GM21529 (cell line): ENCODE data around the gene SLAIN1.
"Not testable (repeated sequence)": the region's sequence is repeated elsewhere in the genome, so short reads cannot be mapped to it uniquely, and the experiment has no call there.

ENCODE experiments used
- ATAC-seq: cut with Tn5 transposase; IDR thresholded peaks from one replicate; pipeline ENCODE4 v1.9.1; 2021; ENCODE audit not compliant: unreplicated experiment

The SLAIN1 gene

GRCh38 chr13:77697217-77698103 lies at the start of gene SLAIN1:
Gene SLAIN1, plus strand, starts transcription at chr13:77697687. Its CDS starts 227 bp downstream, at chr13:77697914.
- ATAC-seq, result peak; percentile 70

DNA sequence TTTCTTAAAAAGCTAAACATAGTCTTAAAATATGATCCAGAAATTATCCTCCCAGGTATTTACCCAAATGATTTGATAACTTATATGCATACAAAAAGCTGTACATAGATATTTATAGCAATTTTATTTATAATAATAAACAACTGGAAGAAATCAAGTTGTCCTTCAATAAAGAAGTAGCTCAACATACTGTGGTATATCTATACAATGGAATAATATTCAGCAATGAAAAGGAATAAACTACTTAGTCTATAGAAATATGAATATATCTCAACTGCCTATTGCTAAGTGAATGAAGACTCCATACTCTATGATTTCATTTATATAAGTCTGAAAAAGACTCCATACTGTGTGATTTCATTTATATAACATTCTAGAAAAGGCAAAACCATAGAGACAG lies 47.1 kb upstream of the SLAIN1 start:
- ATAC-seq, result no peak

GRCh38 chr13:77653301-77653700 lies 44.2 kb upstream of the SLAIN1 start:
- ATAC-seq, result no peak

GRCh38 chr13:77660016-77660415 lies 37.5 kb upstream of the SLAIN1 start:
- ATAC-seq, result not testable (repeated sequence)

- no peak for ATAC-seq
Observed at GRCh38 chr13:77660841-77661250, 36.6 kb upstream of the SLAIN1 start.

DNA sequence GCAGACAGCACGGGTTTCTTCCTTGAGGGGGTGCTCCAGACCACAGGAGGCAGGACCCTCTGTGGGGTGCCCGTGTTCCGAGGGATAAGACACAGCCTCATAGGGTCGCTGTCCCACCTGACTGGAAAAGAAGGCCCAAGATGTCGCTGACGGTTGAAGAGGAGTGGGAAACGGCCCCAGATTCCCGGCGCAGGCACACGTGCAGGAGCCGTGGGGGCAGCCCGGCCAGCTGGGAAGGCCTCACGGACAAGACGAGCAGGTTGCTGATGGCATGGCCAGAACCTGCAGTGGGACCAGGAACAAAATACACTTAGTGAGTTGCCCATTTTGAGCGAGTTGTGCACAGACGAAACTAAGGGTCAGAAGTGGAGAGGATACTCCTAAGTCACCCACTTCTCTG lies 35.2 kb upstream of the SLAIN1 start:
- ATAC-seq, result not testable (repeated sequence)

GRCh38 chr13:77662831-77663230 lies 34.7 kb upstream of the SLAIN1 start:
- ATAC-seq, result not testable (repeated sequence)

DNA sequence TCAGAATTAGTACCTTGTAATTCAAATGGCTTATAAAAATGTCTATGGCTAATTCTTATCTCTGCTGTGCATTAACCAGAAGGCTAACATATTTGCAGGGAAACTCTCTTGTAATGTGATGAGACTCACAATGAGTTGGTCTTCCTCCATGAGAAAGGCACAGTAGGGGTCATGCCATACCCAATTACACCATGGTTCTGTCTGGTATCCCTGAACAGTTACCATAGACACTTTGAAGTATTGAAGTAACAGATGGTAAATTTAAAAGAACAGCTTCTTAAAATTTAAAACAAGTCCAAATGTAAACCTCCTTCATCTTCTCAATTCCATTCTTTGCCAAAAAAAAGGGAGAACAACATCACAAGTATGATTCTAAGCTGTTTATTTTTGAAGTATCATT lies 22.6 kb upstream of the SLAIN1 start:
- ATAC-seq, result no peak

GRCh38 chr13:77678691-77679235 lies 18.7 kb upstream of the SLAIN1 start:
- no peak for ATAC-seq

DNA sequence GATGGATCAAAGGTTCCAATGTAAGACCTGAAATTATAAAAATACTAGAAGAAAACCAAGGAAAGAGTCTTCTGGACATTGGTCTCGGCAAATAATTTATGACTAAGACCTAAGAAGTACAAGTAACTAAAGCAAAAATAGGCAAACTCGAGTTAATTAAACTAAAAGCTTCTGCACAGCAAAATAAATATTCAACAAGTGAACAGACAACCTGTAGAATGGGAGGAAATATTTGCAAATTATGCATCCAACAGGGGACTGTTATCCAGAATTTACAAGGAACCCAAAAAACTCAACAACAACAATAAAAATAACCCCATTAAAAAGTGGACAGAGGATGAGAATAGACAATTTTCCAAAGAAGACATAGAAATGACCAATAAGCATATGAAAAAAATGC lies 9.7 kb upstream of the SLAIN1 start:
- ATAC-seq, result no peak

- ATAC-seq, result no peak
Observed at GRCh38 chr13:77691871-77692270, 5.6 kb upstream of the SLAIN1 start.

DNA sequence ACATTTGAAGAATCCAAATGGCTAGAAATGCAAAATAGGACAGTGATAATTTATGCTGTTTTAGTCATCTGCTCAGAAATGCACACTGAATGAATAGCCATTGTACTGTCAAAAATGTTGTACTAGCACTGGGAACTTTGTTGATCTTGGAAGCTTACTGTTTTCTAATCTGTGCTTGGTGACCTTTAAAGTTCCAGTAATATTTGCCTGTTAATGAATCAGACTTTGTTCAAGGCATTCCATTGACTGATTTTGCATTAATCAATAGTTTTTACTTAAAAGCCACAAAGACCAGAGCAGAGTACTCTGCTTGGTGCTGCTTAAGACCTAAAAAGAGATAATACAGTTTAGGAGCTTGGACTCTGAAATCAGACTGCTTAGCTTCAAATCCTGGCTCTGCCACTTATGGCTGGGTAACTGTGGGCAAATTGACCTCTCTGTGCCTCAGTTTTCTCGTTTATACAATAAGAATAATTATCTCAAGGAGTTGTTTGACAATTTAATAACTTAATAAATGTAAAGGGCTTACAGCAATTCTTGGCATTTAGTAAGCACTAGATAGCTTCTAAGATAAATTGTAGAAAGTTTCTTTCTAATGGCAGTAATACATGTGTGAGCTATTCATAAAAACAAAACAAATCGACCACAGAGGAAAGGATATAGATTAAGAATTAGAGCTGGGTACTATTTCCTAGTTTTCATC lies 4.6 kb upstream of the SLAIN1 start:
- ATAC-seq, result no peak

DNA sequence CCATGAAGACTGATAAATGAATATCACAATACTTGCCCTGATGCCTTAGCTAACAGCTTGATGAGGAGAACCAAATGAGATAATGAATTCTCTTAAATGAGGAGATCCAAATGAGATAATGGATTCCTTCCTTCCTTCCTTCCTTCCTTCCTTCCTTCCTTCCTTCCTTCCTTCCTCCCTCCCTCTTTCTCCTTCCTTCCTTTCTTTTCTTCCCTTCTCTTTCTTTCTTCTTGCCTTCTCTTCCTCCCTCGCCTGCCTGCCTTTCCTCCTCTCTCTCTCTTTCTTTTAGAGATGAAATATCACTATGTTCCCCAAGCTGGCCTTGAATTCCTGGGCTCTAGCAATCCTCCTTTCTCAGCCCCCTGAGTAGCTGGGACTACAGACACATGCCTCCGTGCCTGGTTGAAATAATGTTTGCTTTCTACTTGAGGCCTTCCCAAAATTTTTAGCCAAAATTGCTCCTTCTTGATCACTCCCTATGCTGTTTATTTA lies 4.0 kb upstream of the SLAIN1 start:
- no peak for ATAC-seq

DNA sequence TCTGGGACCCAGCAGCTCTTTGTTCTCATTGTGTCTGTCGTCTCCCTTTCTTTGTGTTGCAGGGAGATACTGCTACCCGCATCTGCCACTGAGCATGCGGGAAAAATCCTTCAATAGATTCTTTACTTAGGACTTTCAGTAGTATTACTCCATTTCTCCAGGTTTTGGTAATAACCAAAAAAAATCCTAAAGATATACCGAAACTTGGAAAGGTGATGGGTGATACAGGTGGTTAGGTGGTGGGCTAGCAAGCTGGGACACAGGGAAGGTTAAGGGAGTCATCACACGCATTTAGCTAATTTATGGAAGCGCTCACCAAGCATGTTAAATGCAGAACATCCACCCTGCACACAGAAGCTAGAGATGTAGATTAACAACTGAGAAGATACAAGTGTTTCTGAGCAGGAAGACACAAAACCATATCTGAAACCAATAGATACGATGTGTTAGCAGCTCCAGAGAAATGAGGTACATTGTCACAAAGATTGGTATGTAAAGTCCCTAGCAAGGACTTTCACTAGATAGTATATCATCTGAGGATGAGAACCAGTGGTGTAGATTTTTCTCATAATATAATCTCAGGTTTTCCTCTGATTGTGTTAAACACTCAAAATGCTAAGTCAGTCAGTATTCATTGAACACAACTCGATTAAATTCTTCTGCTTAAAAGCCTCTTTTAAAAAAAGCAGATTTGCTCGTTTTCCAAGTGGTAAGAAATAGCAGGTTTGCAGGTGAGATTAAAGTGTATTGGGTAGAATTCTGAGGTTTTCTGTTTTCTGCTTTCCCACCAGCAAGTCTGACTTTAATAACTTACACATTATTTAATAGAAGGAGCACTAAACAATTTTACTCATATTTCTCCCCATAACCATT lies 1.2 kb upstream of the SLAIN1 start:
- ATAC-seq, result no peak

- peak; percentile 2 for ATAC-seq
Observed at GRCh38 chr13:77696879-77697216, 639 bp upstream of the SLAIN1 start.

DNA sequence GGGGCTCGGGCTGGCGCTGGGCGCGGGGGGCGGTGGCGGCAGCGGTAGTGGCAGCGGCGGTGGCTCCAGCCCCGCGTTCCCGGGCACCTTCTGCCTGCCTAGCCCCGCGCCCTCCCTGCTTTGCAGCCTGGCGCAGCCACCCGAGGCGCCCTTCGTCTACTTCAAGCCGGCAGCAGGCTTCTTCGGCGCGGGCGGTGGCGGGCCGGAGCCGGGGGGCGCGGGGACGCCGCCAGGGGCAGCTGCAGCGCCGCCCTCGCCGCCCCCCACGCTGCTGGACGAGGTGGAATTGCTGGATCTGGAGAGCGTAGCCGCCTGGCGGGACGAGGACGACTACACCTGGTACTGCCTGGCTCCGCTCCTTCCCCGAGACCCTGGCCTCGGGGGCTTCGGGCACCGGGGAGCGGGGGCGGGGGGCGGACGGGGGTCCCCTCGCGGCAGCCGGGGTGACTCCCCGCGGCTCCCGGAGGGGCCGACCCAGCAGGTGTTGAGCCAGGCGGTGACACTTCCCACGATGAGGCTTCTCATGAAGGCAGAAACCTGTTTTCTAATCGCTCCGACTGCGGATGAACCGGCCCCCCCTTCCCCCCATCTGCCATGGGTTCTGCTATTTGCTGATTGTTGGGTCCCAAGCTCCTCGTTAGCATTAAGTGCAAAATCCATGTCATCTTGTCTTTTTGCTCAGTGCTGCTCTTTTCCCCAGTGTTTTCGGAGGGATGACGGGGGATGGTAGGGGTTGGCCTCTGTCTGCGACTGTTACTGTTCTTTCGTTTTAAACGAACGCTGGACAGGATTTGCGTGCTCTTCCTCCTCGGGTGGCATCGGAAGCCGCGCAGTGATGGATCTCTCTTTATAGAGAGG lies 943 bp downstream of the SLAIN1 start:
- ATAC-seq, result peak; percentile 26

DNA sequence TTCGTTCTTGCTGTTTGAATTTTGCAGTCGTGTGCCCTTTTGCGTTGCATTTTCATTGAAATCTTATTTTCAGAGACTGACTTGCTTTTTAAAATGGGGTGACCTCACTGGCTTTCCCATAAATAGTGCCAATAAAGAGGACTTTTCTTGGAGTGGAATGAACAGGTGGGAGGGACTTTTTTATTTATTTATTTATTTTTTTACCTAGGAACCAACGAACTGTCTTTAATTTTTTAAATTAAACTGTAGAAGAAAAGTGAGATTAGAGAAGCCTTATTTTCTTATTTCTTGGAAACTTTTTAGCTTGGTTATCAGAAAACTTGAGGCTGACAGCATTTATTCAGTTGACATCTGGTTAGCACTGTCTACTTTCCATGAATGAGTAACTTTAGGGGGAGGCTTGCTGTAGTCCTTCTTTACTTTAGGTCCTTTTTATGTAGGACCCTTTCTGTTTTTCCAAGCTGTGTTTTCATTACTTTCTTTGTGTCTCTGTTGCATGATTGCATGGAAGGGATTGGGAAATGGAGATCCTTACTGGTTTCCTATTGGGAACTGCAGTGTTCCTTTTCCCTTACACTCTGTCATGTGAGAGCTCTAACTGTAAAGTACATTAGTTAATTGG lies 1.7 kb downstream of the SLAIN1 start:
- ATAC-seq, result no peak

DNA sequence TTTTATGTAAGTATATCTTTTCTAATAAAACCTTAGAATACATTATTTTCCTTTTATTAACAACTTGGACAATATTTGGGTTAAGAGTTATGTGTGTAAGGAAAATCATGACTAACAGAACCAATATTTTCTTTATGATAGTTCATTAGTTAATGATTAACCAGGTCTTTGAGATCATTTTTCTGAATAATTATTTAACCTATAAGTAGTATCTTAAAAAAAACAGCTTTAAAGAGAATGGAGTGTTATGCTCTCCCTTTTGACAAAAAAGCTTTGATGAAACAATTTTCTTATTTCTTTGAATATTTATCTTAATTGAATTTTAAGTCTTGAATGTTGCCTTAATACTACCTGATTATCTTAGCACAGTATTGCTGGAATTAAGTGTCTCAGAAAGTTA lies 3.8 kb downstream of the SLAIN1 start:
- no peak for ATAC-seq

DNA sequence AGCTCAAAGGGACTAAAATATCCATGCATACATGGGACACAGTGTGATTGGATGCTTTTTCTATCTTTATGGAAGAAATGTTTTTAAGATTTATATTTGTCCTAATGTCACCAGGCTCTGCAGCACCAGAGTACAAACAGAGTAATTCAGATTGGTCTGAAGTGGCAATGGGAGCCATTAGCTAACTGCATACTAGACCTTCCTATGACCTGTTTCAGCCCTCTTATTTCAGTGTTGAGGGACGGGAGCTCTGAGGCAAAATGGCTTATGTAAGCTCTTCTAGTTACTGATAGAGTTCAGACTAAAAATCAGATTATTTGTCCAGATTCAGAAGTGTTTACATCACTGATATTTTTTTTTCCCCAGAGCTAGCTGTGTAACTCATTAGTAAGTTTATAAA lies 4.9 kb downstream of the SLAIN1 start:
- no peak for ATAC-seq

- ATAC-seq, result no peak
Observed at GRCh38 chr13:77703408-77703807, 5.9 kb downstream of the SLAIN1 start.
